IPS-18a (cell line): ENCODE results near the gene PDE7B.

Experiments
- H3K27ac ChIP-seq: one replicate; pipeline ENCODE4 v1.5.1; 2013; ENCODE audit warnings: low read length
- H3K27me3 ChIP-seq: one replicate; pipeline ENCODE4 v1.6.1; 2013; ENCODE audit warnings: mild to moderate bottlenecking, low read length; ENCODE audit not compliant: control insufficient read depth, insufficient read depth
- H3K36me3 ChIP-seq: one replicate; pipeline ENCODE4 v1.6.1; 2013; ENCODE audit warnings: low read depth, low read length; ENCODE audit not compliant: control insufficient read depth
- H3K4me1 ChIP-seq: one replicate; pipeline ENCODE4 v1.6.1; 2013; ENCODE audit warnings: low read depth, low read length; ENCODE audit not compliant: control insufficient read depth
- H3K4me3 ChIP-seq: one replicate; pipeline ENCODE4 v1.5.1; 2013; ENCODE audit warnings: low read length
- H3K9ac ChIP-seq: one replicate; pipeline ENCODE4 v1.6.1; 2013; ENCODE audit warnings: mild to moderate bottlenecking, low read length, moderate library complexity
- H3K9me3 ChIP-seq: one replicate; pipeline ENCODE4 v1.6.1; 2013; ENCODE audit warnings: low read depth, low read length; ENCODE audit not compliant: control insufficient read depth

Gene PDE7B

GRCh38 chr6:135938576-135939207, 87.2 kb downstream of the PDE7B start:
- H3K4me1 ChIP-seq = no peaks in the 10 kb centered on the region
- H3K27me3 ChIP-seq = no peaks in the 10 kb centered on the region
- no peak overlapping the region for H3K27ac ChIP-seq
- H3K36me3 ChIP-seq = no peaks in the 10 kb centered on the region
- no peaks in the 10 kb centered on the region for H3K9me3 ChIP-seq
- no peak overlapping the region for H3K9ac ChIP-seq
- H3K4me3 ChIP-seq = no peak overlapping the region

GRCh38 chr6:135939208-135939591, 87.7 kb downstream of the PDE7B start:
- no peaks in the 10 kb centered on the region for H3K27me3 ChIP-seq
- no peaks in the 10 kb centered on the region for H3K36me3 ChIP-seq
- no peak overlapping the region for H3K27ac ChIP-seq
- no peak overlapping the region for H3K9ac ChIP-seq
- no peaks in the 10 kb centered on the region for H3K4me1 ChIP-seq
- H3K4me3 ChIP-seq = no peak overlapping the region
- H3K9me3 ChIP-seq = no peaks in the 10 kb centered on the region

GRCh38 chr6:135940616-135941167, 89.2 kb downstream of the PDE7B start:
- Histone ChIP-seq H3K4me3 (no peak overlapping the region), H3K27ac (no peak overlapping the region), H3K9me3 (no peaks in the 10 kb centered on the region)

GRCh38 chr6:135941275-135942025, 89.9 kb downstream of the PDE7B start:
- no peaks in the 10 kb centered on the region for H3K9me3 ChIP-seq
- H3K36me3 ChIP-seq = no peaks in the 10 kb centered on the region
- H3K27ac ChIP-seq = no peak overlapping the region
- H3K4me3 ChIP-seq = no peak overlapping the region
- no peaks in the 10 kb centered on the region for H3K27me3 ChIP-seq
- no peaks in the 10 kb centered on the region for H3K4me1 ChIP-seq
- no peak overlapping the region for H3K9ac ChIP-seq

More at GRCh38 chr6:135940616-135941167, 89.2 kb downstream of the PDE7B start:
- H3K27me3 ChIP-seq = no peaks in the 10 kb centered on the region
- no peaks in the 10 kb centered on the region for H3K36me3 ChIP-seq
- no peaks in the 10 kb centered on the region for H3K4me1 ChIP-seq
- no peak overlapping the region for H3K9ac ChIP-seq

- Histone ChIP-seq H3K9me3 (no peaks in the 10 kb centered on the region), H3K9ac (no peak overlapping the region), H3K4me3 (no peak overlapping the region), H3K27me3 (no peaks in the 10 kb centered on the region), H3K36me3 (no peaks in the 10 kb centered on the region), H3K4me1 (no peaks in the 10 kb centered on the region), H3K27ac (no peak overlapping the region)
Observed at GRCh38 chr6:135944120-135944519, 92.6 kb downstream of the PDE7B start.

GRCh38 chr6:135946674-135947073, 95.2 kb downstream of the PDE7B start:
- H3K36me3 ChIP-seq = no peaks in the 10 kb centered on the region
- no peak overlapping the region for H3K9ac ChIP-seq
- H3K4me3 ChIP-seq = no peak overlapping the region
- no peaks in the 10 kb centered on the region for H3K9me3 ChIP-seq
- H3K4me1 ChIP-seq = no peaks in the 10 kb centered on the region
- no peaks in the 10 kb centered on the region for H3K27me3 ChIP-seq
- H3K27ac ChIP-seq = no peak overlapping the region

GRCh38 chr6:135950669-135951068, 99.2 kb downstream of the PDE7B start:
- Histone ChIP-seq H3K9me3 (no peaks in the 10 kb centered on the region), H3K36me3 (no peaks in the 10 kb centered on the region), H3K9ac (no peak overlapping the region), H3K4me1 (no peaks in the 10 kb centered on the region), H3K4me3 (no peak overlapping the region), H3K27me3 (no peaks in the 10 kb centered on the region), H3K27ac (no peak overlapping the region)

GRCh38 chr6:135951169-135951568, 99.7 kb downstream of the PDE7B start:
- H3K36me3 ChIP-seq = no peaks in the 10 kb centered on the region
- no peak overlapping the region for H3K9ac ChIP-seq
- H3K4me3 ChIP-seq = no peak overlapping the region
- H3K27ac ChIP-seq = no peak overlapping the region
- no peaks in the 10 kb centered on the region for H3K27me3 ChIP-seq
- H3K9me3 ChIP-seq = no peaks in the 10 kb centered on the region
- H3K4me1 ChIP-seq = no peaks in the 10 kb centered on the region

- Histone ChIP-seq H3K4me1 (no peaks in the 10 kb centered on the region), H3K27ac (no peak overlapping the region), H3K9ac (no peak overlapping the region), H3K27me3 (no peaks in the 10 kb centered on the region), H3K4me3 (no peak overlapping the region), H3K9me3 (no peaks in the 10 kb centered on the region), H3K36me3 (no peaks in the 10 kb centered on the region)
Observed at GRCh38 chr6:135953818-135954217, 102.3 kb downstream of the PDE7B start.

- H3K4me3 ChIP-seq = no peak overlapping the region
- no peak overlapping the region for H3K27ac ChIP-seq
- H3K36me3 ChIP-seq = no peaks in the 10 kb centered on the region
- no peaks in the 10 kb centered on the region for H3K4me1 ChIP-seq
- no peak overlapping the region for H3K9ac ChIP-seq
- H3K9me3 ChIP-seq = no peaks in the 10 kb centered on the region
- no peaks in the 10 kb centered on the region for H3K27me3 ChIP-seq
Observed at GRCh38 chr6:135955099-135955498, 103.6 kb downstream of the PDE7B start.

GRCh38 chr6:135962731-135963130, 111.2 kb downstream of the PDE7B start:
- no peak overlapping the region for H3K4me3 ChIP-seq
- H3K27me3 ChIP-seq = no peaks in the 10 kb centered on the region
- no peaks in the 10 kb centered on the region for H3K9me3 ChIP-seq
- H3K36me3 ChIP-seq = no peaks in the 10 kb centered on the region
- no peaks in the 10 kb centered on the region for H3K4me1 ChIP-seq
- H3K27ac ChIP-seq = no peak overlapping the region
- H3K9ac ChIP-seq = no peak overlapping the region

- Histone ChIP-seq H3K9ac (no peak overlapping the region), H3K27ac (no peak overlapping the region), H3K4me3 (no peak overlapping the region), H3K9me3 (no peaks in the 10 kb centered on the region), H3K4me1 (no peaks in the 10 kb centered on the region), H3K36me3 (no peaks in the 10 kb centered on the region), H3K27me3 (no peaks in the 10 kb centered on the region)
Observed at GRCh38 chr6:135970750-135971149, 119.2 kb downstream of the PDE7B start.
